Measurements from ENCODE around the gene WBP2NL. TPM values are rescaled to one million over a fixed set of nuclear protein-coding genes. Genes with fewer than 3 reads are reported as not detected.
A peak's percentile ranks its signal among the peaks of the same experiment; 100 is the strongest.

WBP2NL gene
- total RNA-seq, 1 experiment from 2014 or later: 0.22 TPM

GRCh38 chr22:41969110-41969646 is 29.4 kb upstream of the WBP2NL start, which contains the start of gene SEPTIN3:
TSS of gene SEPTIN3 (plus strand) at chr22:41969443. CDS start at chr22:41971493, 2,050 bp downstream.
- Histone ChIP-seq H2BK120ac (ENCODE audit: low read depth, low read length, poor library complexity, severe bottlenecking) (no peak within 1 kb of the TSS), H4K8ac (replicated peaks; ENCODE audit: insufficient read length, low read depth, low read length) (no peak within 1 kb of the TSS), H3K14ac (ENCODE audit: insufficient read depth, low read length) (no peak within 1 kb of the TSS; the same call in 1 of the 2 replicates), H3T11ph (ENCODE audit: low read length) (no peak within 1 kb of the TSS), H2BK5ac (ENCODE audit: insufficient read length, low read length) (no peak within 1 kb of the TSS), H3K4me2 (ENCODE audit: insufficient read depth, insufficient read length, low read length) (no peak within 1 kb of the TSS), H4K91ac (ENCODE audit: insufficient read length, low read depth, low read length) (no peak within 1 kb of the TSS), H3K27ac (ENCODE audit: insufficient read length, low read depth, low read length) (no peak within 1 kb of the TSS), H3K23ac (ENCODE audit: insufficient read length, low read depth, low read length) (no peak within 1 kb of the TSS), H3K4me1 (ENCODE audit: insufficient read depth, low read length) (peaks cover 2% of the 10 kb centered on the region; the same call in 1 of the 2 replicates), H3K9ac (ENCODE audit: extremely low read depth, insufficient read length, low read length) (no peak within 1 kb of the TSS), H4K20me1 (ENCODE audit: control insufficient read depth, insufficient read depth, insufficient read length) (no peaks in the 10 kb centered on the region), H2AK5ac (ENCODE audit: insufficient read length, low read length) (no peak within 1 kb of the TSS), H2BK20ac (ENCODE audit: low read depth, low read length, poor library complexity, severe bottlenecking) (no peak within 1 kb of the TSS), H3K56ac (ENCODE audit: insufficient read length, low read depth, low read length) (no peak within 1 kb of the TSS), H4K5ac (ENCODE audit: insufficient read length, low read depth, low read length) (no peak within 1 kb of the TSS), H3K27me3 (ENCODE audit: insufficient read depth, low read length) (no peaks in the 10 kb centered on the region; the same call in 1 of the 2 replicates), H3K9me3 (ENCODE audit: control insufficient read depth, low read depth, low read length) (no peaks in the 10 kb centered on the region), H3K79me2 (ENCODE audit: insufficient read depth, low read length) (no peaks in the 10 kb centered on the region), H3K4ac (ENCODE audit: low read depth, low read length) (no peak within 1 kb of the TSS), H2BK15ac (ENCODE audit: low read depth, low read length) (no peak within 1 kb of the TSS), H2BK12ac (ENCODE audit: insufficient read length, low read depth, low read length) (no peak within 1 kb of the TSS), H2AFZ (ENCODE audit: low read length) (no peak within 1 kb of the TSS), H3K79me1 (ENCODE audit: insufficient read depth, low read depth, low read length, poor library complexity, severe bottlenecking) (no peaks in the 10 kb centered on the region), H3K18ac (ENCODE audit: insufficient read length, low read depth, low read length) (no peak within 1 kb of the TSS), H3K23me2 (ENCODE audit: insufficient read length, low read depth, low read length, poor library complexity, severe bottlenecking) (no peaks in the 10 kb centered on the region)
- H3K27me3 Mint-ChIP-seq (ENCODE audit: low read depth): peaks cover 47% of the 10 kb centered on the region
- WGBS (ENCODE audit: extremely low coverage, insufficient read length, low lambda C conversion rate): no CpG with 5 or more reads among the region's 8 CpGs
- no peak for TF ChIP-seq CTCF (conservative IDR thresholded peaks at IDR 0.05)
- peaks cover 4 to 5% of the 10 kb centered on the region in 2 experiments; a peak in 4 of 5 replicates for H3K9me3 Mint-ChIP-seq
- H3K4me3 Mint-ChIP-seq: peak within 1 kb of the TSS in 1 of 2 experiments; percentile 23; a peak in 1 of 5 replicates
- peaks cover 2 to 3% (median 3%) of the 10 kb centered on the region in 3 experiments; a peak in 2 of 7 replicates for H3K36me3 Mint-ChIP-seq (ENCODE audit: insufficient read depth in 1 of 3, low read depth in 3 of 3)
- peak within 1 kb of the TSS in 2 of 3 experiments; percentile 48 to 73; a peak in 2 of 7 replicates for H3K27ac Mint-ChIP-seq
- H3K4me1 Mint-ChIP-seq: peaks cover 24 to 31% of the 10 kb centered on the region in 2 experiments
- no peak for DNase-seq
